MM.1S (cell line): ENCODE results near the gene RND1.

ENCODE experiments used
- EZH2 ChIP-seq: fragments of 300-600 bp; sonication (generic); optimal IDR thresholded peaks from 2 replicates; pipeline ENCODE3; 2017; ENCODE audit warnings: low read depth, mild to moderate bottlenecking, antibody characterized with exemption, low read length, mixed read lengths
- TF ChIP-seq, protein P1 (sequence below): fragments of 300-600 bp; sonication (generic); IDR thresholded peaks from 2 replicates; pipeline ENCODE4 v1.5.1; 2016; ENCODE audit warnings: antibody characterized with exemption, low read length, mixed read lengths

- TF ChIP-seq, protein P1, sequence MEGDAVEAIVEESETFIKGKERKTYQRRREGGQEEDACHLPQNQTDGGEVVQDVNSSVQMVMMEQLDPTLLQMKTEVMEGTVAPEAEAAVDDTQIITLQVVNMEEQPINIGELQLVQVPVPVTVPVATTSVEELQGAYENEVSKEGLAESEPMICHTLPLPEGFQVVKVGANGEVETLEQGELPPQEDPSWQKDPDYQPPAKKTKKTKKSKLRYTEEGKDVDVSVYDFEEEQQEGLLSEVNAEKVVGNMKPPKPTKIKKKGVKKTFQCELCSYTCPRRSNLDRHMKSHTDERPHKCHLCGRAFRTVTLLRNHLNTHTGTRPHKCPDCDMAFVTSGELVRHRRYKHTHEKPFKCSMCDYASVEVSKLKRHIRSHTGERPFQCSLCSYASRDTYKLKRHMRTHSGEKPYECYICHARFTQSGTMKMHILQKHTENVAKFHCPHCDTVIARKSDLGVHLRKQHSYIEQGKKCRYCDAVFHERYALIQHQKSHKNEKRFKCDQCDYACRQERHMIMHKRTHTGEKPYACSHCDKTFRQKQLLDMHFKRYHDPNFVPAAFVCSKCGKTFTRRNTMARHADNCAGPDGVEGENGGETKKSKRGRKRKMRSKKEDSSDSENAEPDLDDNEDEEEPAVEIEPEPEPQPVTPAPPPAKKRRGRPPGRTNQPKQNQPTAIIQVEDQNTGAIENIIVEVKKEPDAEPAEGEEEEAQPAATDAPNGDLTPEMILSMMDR: no peak
- TF ChIP-seq EZH2: no peak
Observed at GRCh38 chr12:48880647-48881046, 15.0 kb upstream of the RND1 start.
